Testis (tissue), 3 donors: ENCODE data around the gene ZNF574. TPM values are rescaled to one million over a fixed set of nuclear protein-coding genes. Genes with fewer than 3 reads are reported as not detected.

Source experiments
- DNase-seq: peaks from one replicate; pipeline ENCODE4 v3.0.0-alpha.2; 2019
- H3K27ac ChIP-seq, 2 donors: fragments of 200-600 bp; sonication (generic); one replicate each; pipeline ENCODE4 v1.5.1; 2019
- H3K27me3 ChIP-seq: fragments of 200-600 bp; sonication (generic); one replicate; pipeline ENCODE4 v1.5.1; 2019
- H3K36me3 ChIP-seq: fragments of 200-600 bp; sonication (generic); one replicate; pipeline ENCODE4 v1.5.1; 2017; ENCODE audit warnings: low read depth; ENCODE audit errors: missing control alignments
- H3K4me1 ChIP-seq: fragments of 200-600 bp; sonication (generic); one replicate; pipeline ENCODE4 v1.5.1; 2019
- H3K4me3 ChIP-seq, 2 donors: fragments of 200-600 bp; sonication (generic); one replicate each; pipeline ENCODE4 v1.5.1; 2017 to 2019
- H3K9me3 ChIP-seq: fragments of 200-600 bp; sonication (generic); one replicate; pipeline ENCODE4 v1.5.1; 2017
- POLR2A ChIP-seq: fragments of 450-650 bp; IDR thresholded peaks from one replicate; pipeline ENCODE4 v1.6.1; 2017; ENCODE audit warnings: antibody characterized with exemption, mild to moderate bottlenecking, moderate library complexity
- WGBS, 2 donors: methylation state at CpG; one replicate each; pipeline ENCODE4 v1.1.5; 2018; 5-methylcytosine and 5-hydroxymethylcytosine counted together
- intact Hi-C: fragments of 100-400 bp; cut with DNase I; formaldehyde crosslinking; loops from one replicate; pipeline ENCODE4 v1.15.1; 2023; ENCODE audit warnings: low total_unique reads
- polyA plus RNA-seq: library from polyadenylated mRNA; stranded (reverse); fragments of 350-450 nt; fragmentation: Illumina TruSeq; extraction: RNeasy Lipid Tissue Mini Kit (QIAGEN cat#74804); gene quantifications from one replicate; pipeline ENCODE4 v1.2.3, GENCODE V29; 2014; ENCODE audit warnings: low read depth, low replicate concordance; ENCODE audit not compliant: insufficient read depth
- total RNA-seq, 2 donors: library from RNA; depleted of rRNA; stranded (reverse); fragments of >200 nt; gene quantifications; one replicate each; pipeline ENCODE4 v1.2.3, GENCODE V29; 2016
- TF ChIP-seq, protein P1 (sequence below), 3 experiments: fragments of 450-650 bp in 2 of 3; fragments of 200-600 bp in 1 of 3; sonication (generic) in 1 of 3; IDR thresholded peaks; one replicate each; pipeline ENCODE4 v1.5.1; 2016 to 2019; ENCODE audit warnings: antibody characterized with exemption in 3 of 3, mild to moderate bottlenecking in 2 of 3, moderate library complexity in 1 of 3

Gene ZNF574
- total and polyA plus RNA-seq, 3 donors from 2014 or later = 47.4 to 64.8 (median 63.2) TPM

GRCh38 chr19:42042455-42043170, 33.4 kb upstream of the ZNF574 start:
- no peaks in the 10 kb centered on the region for H3K36me3 ChIP-seq

DNA sequence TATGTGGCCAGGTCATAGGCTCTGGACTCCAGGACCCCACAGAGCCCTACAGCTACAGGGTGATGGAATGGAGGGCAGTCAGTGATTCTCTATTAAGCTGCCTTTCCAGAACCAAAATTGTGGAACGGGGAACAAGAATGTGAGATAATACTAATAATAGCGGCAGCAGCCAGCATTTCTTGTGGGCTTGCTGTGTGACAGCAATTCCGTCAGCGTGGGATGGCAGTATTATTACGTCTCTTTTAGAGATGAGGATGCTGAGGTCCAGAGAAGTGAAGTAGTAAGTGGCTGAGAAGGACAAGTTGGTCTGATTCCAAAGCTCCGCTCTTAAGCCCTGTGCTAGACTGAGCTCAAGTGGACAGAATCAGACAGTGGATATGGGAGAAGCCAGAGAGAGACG, 30.4 kb upstream of the ZNF574 start:
- H3K36me3 ChIP-seq = no peaks in the 10 kb centered on the region

More at GRCh38 chr19:42042455-42043170, 33.4 kb upstream of the ZNF574 start:
- 85 to 91% methylated on average over 26 to 30 of the region's 30 CpGs for WGBS, 2 donors
- no peaks in the 10 kb centered on the region for H3K9me3 ChIP-seq
- H3K27me3 ChIP-seq = no peaks in the 10 kb centered on the region
- H3K4me3 ChIP-seq = no peak overlapping the region
- H3K4me1 ChIP-seq = no peaks in the 10 kb centered on the region
- no peak for DNase-seq
- intact Hi-C loops = no loop called here
- no peak overlapping the region for H3K27ac ChIP-seq
- TF ChIP-seq, protein P1, sequence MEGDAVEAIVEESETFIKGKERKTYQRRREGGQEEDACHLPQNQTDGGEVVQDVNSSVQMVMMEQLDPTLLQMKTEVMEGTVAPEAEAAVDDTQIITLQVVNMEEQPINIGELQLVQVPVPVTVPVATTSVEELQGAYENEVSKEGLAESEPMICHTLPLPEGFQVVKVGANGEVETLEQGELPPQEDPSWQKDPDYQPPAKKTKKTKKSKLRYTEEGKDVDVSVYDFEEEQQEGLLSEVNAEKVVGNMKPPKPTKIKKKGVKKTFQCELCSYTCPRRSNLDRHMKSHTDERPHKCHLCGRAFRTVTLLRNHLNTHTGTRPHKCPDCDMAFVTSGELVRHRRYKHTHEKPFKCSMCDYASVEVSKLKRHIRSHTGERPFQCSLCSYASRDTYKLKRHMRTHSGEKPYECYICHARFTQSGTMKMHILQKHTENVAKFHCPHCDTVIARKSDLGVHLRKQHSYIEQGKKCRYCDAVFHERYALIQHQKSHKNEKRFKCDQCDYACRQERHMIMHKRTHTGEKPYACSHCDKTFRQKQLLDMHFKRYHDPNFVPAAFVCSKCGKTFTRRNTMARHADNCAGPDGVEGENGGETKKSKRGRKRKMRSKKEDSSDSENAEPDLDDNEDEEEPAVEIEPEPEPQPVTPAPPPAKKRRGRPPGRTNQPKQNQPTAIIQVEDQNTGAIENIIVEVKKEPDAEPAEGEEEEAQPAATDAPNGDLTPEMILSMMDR (IDR thresholded peaks at IDR 0.05) = no peak
- no peak for TF ChIP-seq POLR2A

DNA sequence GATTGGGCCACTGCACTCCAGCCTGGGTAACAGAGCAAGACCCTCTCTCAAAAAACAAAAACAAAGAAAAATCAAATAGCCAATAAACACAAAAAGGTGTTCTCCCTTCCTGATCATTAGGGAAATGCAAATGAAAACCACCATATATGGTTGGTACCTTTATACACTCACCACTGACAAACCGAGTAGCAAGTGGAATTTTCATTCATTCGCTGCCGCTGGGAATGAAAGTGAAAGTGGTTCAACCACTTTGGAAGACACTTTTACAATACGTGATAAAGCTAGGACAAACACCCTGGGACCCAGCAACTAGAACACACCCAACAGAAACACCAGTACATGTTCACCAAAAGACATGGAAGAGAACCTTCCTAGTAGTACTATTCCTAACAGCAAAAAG, 27.0 kb upstream of the ZNF574 start:
- no peaks in the 10 kb centered on the region for H3K4me1 ChIP-seq
- H3K27me3 ChIP-seq = no peaks in the 10 kb centered on the region
- TF ChIP-seq, protein P1 (IDR thresholded peaks at IDR 0.05) = no peak
- no peak for TF ChIP-seq POLR2A
- H3K36me3 ChIP-seq = no peaks in the 10 kb centered on the region
- H3K4me3 ChIP-seq = no peak overlapping the region
- WGBS, 2 donors = 71 to 75% methylated on average over 4 of the region's 4 CpGs
- intact Hi-C loops = no loop called here
- no peak for DNase-seq
- H3K27ac ChIP-seq = no peak overlapping the region
- no peaks in the 10 kb centered on the region for H3K9me3 ChIP-seq

More for the DNA sequence above, 30.4 kb upstream of the ZNF574 start:
- no peak for TF ChIP-seq POLR2A
- TF ChIP-seq, protein P1 (IDR thresholded peaks at IDR 0.05) = no peak
- intact Hi-C loops = no loop called here
- Histone ChIP-seq H3K27ac (no peak overlapping the region), H3K4me1 (no peaks in the 10 kb centered on the region), H3K4me3 (no peak overlapping the region), H3K9me3 (no peaks in the 10 kb centered on the region), H3K27me3 (no peaks in the 10 kb centered on the region)
- DNase-seq = no peak
- WGBS, 2 donors = 86 to 93% methylated on average over 7 of the region's 7 CpGs

- H3K4me1 ChIP-seq = no peaks in the 10 kb centered on the region
- DNase-seq = no peak
- 94 to 95% methylated on average over 13 to 14 of the region's 14 CpGs for WGBS, 2 donors
- no peaks in the 10 kb centered on the region for H3K36me3 ChIP-seq
- no peaks in the 10 kb centered on the region for H3K9me3 ChIP-seq
- intact Hi-C loops = no loop called here
- TF ChIP-seq, protein P1 (IDR thresholded peaks at IDR 0.05) = no peak
- TF ChIP-seq POLR2A = no peak
- no peaks in the 10 kb centered on the region for H3K27me3 ChIP-seq
- no peak overlapping the region for H3K27ac ChIP-seq
- no peak overlapping the region for H3K4me3 ChIP-seq
Observed at GRCh38 chr19:42051166-42052115, 24.5 kb upstream of the ZNF574 start.
